Vagina (tissue), 2 donors: Measurements from ENCODE around the gene LAMC3.

Experiments used
- CTCF ChIP-seq, 3 experiments: fragments of 450-650 bp in 2 of 3; fragments of 200-600 bp in 1 of 3; sonication (generic) in 1 of 3; IDR thresholded peaks; one replicate each; pipeline ENCODE4 v1.5.1; 2017 to 2019; ENCODE audit warnings: antibody characterized with exemption in 3 of 3, mild to moderate bottlenecking in 2 of 3, moderate library complexity in 2 of 3
- POLR2A ChIP-seq, 2 donors: fragments of 450-650 bp; IDR thresholded peaks; one replicate each; pipeline ENCODE4 v1.6.1; 2017; ENCODE audit warnings: antibody characterized with exemption in 2 of 2, mild to moderate bottlenecking in 2 of 2, moderate library complexity in 2 of 2
- POLR2AphosphoS5 ChIP-seq, 2 donors: sonication (generic); formaldehyde crosslinking; IDR thresholded peaks; one replicate each; pipeline ENCODE4 v1.9.0; 2017; ENCODE audit warnings: antibody characterized with exemption in 2 of 2, mild to moderate bottlenecking in 2 of 2, low read depth in 1 of 2; ENCODE audit not compliant: insufficient read depth in 1 of 2

- TF ChIP-seq CTCF (IDR thresholded peaks at IDR 0.05) (no peak), POLR2A (IDR thresholded peaks at IDR 0.05) (no peak), POLR2AphosphoS5 (IDR thresholded peaks at IDR 0.05; ENCODE audit: insufficient read depth in 1 of 2, low read depth in 1 of 2) (no peak)
Measured at GRCh38 chr9:131142160-131142559, 133.2 kb downstream of the LAMC3 start.
